ENCODE data around the gene HEATR1.

GRCh38 chr1:236540813-236541465 lies 63.4 kb downstream of the HEATR1 start:
- TF ChIP-seq ZBTB33 (IDR thresholded peaks at IDR 0.05; ENCODE audit: extremely low read depth, insufficient replicate concordance, low read length) (no peak), POLR2A (IDR thresholded peaks at IDR 0.05; ENCODE audit: borderline replicate concordance, extremely low read depth, insufficient read depth, insufficient read length) (no peak), CTCF (IDR thresholded peaks at IDR 0.05 in 2 of 3, conservative IDR thresholded peaks at IDR 0.05 in 1 of 3; ENCODE audit: borderline replicate concordance in 1 of 3, insufficient read depth in 1 of 3, low read depth in 2 of 3, low read length in 2 of 3) (no peak), MAX (IDR thresholded peaks at IDR 0.05) (no peak), CEBPB (IDR thresholded peaks at IDR 0.05; ENCODE audit: low read depth) (no peak), ZFX (IDR thresholded peaks at IDR 0.05) (no peak), EZH2 (IDR thresholded peaks at IDR 0.05) (no peak), POLR2AphosphoS5 (IDR thresholded peaks at IDR 0.05; ENCODE audit: low read depth, low read length) (no peak), CBX3 (IDR thresholded peaks at IDR 0.05; ENCODE audit: low read depth) (no peak), RAD21 (IDR thresholded peaks at IDR 0.05; ENCODE audit: low read depth) (no peak), REST (IDR thresholded peaks at IDR 0.05; ENCODE audit: low read depth) (no peak), ZNF274 (IDR thresholded peaks at IDR 0.05; ENCODE audit: low read depth, low read length) (no peak)

Measured in HCT116 (cell line).